Measurements from ENCODE around the gene FAM89B.

FAM89B gene

DNA sequence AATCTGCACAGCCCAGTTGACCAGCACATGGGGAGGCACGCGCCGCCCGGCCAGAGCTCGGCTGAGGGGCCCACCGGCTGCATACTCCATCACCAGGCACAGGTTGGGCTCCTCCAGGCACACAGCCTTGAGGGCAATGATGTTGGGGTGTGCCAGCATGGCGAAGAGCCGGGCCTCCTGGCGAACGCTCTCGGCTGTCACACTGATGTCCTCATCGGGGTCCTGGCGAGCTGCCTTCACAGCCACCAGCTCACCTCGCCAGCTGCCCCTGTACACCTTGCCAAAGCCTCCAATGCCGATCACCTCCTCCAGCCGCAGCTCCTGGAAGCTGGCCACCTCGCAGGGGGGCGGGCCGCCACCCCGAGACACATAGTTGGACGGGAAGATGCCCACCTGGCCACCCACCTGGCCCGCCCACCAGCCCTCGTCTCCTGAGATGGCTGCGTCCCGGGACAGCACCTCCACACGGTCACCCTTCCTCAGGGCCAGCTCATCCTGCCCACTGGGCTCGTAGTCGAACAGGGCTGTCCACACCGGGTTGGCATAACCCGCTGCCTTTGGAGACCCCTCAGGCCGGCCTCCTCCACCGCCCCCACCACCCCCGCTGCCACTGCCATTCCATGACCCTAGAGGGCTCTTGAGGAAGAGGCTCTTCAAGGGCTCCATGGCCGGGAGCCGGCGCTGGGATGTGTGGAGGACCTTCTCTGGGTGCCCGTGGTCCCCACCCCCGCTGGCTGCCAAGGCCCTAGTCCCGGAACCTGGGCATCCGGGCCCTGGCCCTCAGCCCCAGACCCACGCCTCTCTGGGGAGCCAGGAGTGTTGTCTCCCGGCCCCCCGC lies 41.0 kb downstream of the FAM89B start:
- no peak for DNase-seq

DNA sequence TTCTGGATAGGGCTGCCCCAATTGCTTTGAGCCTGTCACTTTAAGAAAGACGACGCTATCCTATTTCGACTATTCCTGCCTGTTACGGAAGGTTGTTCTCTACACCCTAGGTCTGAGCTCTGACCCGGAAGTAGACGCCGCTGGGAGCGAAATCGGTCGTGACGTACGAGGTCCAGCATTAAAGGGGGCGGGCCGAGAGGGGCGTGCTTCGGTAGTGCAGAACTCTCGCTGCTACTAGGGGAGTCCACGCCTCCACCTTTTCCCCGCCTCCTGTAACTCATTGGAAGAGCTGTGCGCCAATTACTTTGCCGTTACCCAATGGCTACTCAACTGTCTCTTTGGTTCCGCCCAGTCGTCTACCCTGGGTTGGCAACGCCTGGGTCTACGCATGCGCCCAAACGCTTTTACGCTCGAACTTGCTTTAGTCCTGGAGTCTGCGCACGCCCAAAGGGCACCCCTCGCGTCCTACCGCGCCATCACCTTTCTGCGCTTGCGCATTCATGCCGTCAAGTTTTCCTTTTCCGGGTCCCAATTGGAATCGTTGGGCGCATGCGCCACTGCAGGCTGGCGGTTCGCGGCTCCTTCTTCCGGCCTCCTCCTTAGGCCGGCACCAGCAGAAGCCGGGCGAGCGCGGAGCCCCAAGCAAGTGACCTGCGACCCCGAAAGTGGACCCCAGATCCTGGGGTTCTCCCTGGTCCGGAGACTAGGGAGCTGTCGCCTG lies 43.1 kb downstream of the FAM89B start, which contains the start of gene PCNX3:
TSS of gene PCNX3 (plus strand) at position 548 of the 721 bp plus-strand sequence. CDS start 536 bp downstream, outside the sequence.
- peak; percentile 100 for DNase-seq

DNA sequence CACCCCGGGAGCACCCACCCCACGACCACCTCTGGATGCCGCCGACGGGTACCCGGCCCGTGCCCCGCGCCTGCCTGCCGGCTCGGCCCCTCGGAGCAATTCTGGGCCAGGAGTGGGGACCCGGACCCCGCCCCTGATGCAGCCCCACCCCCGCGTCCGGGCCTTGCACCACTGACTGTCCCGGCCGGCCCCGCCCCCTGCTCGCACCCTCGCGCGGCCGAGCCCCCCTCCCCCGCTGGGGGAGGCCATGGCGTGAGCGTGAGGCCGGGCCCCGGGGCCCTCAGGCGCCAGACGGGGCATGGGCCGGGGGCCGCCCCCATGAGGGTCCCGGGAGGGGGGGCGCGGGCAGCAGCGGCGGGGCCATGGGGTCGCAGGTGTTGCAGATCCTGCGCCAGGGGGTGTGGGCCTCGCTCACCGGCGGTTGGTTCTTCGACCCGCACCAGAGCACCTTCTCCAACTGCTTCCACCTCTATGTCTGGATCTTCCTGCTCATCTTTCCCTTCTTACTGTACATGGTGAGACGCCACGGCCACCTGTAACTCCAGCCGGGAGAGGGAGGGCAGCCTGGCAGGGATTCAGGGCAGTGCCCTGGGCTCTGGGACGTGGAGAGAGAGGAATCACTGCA lies 43.7 kb downstream of the FAM89B start:
- no peak for DNase-seq

DNA sequence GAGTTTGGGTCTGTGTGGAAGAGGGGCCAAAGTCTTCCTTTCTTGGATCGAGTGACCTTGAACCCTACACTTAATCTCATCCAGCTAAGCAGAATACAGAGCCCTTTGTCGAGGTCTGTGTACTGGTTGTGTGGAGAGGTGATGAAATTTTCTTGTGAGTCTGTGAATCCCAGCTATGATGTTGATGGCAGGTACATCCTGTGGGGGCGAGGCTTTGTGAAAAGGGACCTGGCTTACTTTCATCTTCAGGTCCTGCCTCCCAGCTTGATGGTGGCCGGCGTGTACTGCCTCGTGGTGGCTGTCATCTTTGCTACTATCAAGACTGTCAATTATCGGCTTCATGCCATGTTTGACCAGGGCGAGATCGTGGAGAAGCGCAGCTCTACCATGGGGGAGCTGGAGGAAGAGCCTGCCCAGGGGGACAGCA lies 44.2 kb downstream of the FAM89B start:
- DNase-seq = no peak

DNA sequence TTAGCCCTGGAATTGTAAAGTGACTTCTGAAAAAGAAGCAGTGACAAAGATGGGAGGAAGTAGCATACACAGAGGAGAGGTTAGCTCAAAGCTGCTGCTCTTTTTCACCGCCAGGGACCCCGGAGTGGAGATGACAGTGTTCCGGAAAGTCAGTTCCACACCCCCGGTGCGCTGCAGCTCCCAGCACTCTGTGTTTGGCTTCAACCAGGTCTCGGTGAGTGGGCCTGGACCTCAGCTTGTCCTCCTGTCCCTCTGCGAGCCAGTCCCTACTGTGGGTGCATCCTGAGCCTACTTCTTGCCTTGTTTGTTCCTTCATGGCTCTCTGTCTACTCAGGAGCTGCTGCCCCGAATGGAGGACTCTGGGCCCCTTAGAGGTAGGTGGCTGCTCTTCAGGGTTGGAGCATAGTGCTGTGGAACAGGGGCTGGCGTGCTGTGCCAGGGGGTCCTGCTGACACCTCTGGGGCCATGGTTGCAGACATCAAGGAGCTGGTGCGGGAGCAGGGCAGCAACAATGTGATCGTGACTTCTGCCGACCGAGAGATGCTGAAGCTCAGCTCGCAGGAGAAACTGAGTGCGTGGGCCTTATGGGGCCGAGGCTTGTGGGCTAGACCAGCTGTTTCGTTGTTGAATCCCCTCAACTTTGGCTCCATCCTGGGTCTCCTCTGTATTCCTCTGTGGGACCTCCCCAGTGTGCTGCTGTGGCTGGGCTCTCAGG lies 45.0 kb downstream of the FAM89B start:
- no peak for DNase-seq

DNA sequence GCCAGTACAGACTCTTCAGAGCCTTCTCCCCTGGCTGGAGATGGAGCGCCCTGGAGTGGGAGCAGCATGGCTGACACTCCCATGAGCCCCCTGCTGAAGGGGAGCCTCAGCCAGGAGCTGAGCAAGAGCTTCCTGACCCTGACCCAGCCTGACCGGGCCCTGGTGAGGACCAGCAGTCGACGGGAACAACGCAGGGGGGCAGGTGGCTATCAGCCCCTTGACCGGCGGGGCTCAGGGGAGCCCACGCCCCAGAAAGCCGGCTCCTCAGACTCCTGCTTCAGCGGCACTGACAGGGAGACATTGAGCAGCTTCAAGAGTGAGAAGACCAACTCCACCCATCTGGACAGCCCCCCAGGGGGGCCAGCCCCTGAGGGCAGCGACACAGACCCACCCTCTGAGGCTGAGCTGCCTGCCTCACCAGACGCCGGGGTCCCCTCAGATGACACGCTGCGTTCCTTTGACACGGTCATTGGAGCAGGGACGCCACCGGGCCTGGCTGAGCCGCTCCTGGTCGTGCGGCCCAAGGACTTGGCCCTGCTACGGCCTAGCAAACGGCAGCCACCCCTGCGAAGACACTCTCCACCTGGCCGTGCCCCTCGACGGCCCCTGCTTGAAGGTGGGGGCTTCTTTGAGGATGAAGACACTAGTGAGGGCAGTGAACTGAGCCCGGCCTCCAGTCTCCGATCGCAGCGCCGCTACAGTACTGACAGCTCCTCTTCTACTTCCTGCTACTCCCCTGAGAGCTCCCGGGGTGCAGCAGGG lies 45.8 kb downstream of the FAM89B start:
- no peak for DNase-seq

DNA sequence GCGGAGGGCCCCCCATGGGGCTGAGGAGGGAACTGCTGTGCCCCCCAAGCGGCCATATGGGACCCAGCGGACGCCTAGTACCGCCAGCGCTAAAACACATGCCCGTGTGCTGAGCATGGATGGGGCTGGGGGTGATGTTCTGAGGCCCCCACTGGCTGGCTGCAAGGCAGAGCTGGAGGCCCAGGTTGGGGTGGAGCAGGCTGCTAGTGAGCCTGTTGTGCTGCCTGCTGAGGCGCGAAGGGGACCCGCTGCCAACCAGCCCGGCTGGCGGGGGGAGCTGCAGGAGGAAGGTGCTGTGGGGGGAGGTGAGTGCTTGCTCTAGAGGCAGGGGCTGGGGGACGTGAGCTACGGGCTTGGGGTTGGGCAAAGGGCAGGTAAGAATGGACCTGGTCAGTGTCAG lies 46.4 kb downstream of the FAM89B start:
- no peak for DNase-seq

DNA sequence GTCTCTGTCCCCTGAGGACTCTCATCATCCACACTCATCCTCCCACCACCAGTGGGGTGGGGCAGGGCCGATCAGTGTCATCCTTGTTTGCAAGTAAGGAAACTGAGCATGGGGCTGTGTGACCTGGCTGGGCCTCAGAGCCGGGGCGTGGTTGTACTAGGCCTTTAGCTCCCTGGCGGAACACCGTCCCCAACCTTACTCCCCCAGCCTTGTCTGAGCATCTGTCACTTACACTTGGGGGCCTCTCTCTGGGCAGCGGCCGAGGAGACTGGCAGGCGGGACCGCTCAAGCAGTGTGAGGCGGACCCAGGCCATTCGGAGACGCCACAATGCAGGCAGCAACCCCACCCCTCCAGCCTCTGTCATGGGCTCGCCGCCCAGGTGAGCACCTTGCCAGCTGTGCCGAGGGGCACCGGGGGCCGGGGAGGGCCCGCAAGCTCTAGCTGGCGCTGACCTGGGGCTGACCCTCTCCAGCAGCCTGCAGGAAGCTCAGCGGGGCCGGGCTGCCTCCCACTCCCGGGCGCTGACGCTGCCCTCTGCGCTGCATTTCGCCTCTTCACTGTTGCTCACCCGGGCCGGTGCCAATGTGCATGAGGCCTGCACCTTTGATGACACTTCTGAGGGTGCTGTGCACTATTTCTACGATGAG lies 47.1 kb downstream of the FAM89B start:
- DNase-seq = no peak

DNA sequence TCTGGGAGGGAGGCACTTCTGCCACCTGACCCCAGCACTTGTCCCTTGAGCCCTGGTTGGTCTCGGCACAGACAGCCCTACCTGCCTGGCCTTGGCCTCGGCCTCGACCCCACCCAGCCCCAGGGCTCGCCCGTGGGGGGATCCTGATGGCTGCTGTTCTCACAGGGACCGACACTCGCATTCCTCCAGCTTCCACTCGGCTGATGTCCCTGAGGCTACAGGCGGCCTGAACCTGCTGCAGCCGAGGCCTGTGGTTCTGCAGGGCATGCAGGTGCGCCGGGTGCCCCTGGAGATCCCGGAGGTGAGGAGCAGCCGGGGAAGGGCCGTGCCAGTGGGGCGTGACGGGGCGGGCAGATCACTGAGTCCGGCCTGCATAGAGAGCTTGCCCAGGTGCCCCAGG lies 48.3 kb downstream of the FAM89B start:
- no peak for DNase-seq

DNA sequence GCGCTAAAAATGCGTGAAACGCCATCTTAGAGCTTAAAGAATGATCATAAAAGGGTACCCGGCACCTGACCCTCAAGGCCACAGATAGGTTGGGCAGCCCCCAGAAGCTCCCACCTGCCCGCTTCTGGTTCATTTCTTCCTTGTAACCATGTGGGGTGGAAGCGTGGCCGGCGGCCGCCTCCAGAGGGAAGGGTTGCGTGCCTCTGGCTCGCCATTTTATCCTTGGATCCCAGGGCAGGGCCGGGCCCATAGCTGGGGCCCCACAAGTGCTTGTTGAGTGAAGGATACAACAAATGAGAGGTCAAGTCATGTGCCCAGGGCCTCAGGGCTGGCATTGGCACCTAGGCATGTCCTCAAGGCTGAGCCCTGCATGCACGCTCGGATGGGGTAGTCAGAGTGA lies 49.1 kb downstream of the FAM89B start:
- DNase-seq = no peak

DNA sequence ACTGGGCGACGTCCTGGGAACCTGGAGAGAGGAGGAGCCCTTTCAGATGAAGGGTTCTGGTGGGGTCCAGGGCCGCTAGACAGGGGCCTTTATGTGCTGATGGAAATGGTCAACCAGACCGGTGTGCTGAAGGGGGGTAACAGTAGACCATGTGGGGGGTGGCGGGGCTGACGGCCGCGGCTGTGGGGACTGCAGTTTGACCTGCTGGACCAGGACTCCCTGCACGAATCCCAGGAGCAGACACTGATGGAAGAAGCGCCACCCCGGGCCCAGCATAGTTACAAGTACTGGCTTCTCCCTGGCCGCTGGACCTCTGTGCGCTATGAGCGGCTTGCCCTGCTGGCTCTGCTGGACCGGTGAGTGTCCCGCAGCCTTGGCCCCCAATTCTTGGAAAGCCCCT lies 49.7 kb downstream of the FAM89B start:
- DNase-seq = no peak

DNA sequence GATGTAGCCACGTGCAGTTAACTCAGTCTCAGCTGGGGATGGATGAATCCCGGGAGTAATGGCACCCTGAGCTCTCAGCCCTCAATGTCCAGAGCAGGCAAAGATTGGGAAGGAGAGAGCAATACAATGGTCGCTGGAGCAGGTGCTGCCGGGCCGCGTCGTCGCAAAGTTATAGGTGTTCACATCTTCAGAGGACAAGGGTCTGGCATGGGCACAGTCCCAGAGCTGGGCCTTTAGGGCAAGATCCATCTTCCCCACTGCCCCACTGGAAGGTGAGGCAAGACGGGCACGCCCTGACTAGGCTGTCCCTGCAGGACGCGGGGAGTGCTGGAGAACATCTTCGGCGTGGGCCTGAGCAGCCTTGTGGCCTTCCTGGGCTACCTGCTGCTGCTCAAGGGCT lies 50.8 kb downstream of the FAM89B start:
- no peak for DNase-seq
